OCI-LY7 (cell line): Measurements from ENCODE around the gene SEMA3F. TPM values are rescaled to one million over a fixed set of nuclear protein-coding genes. Genes with fewer than 3 reads are reported as not detected.

ENCODE experiments used
- BruUV-seq: library from RNA; stranded (reverse); fragments of 400-500 nt; replicated peaks from 2 replicates; lab custom pipeline; 2021; lab: Mats Ljungman, UMichigan
- CTCF ChIA-PET: fragments of 300-600 bp; sonication (Branson Sonifier 250); formaldehyde crosslinking; loops from one replicate; lab custom pipeline; 2022; ENCODE audit warnings: antibody characterized with exemption; ENCODE audit not compliant: unreplicated experiment; lab: Charles Lee
- POLR2A ChIA-PET: fragments of 300-600 bp; sonication (Branson Sonifier 250); formaldehyde crosslinking; loops from one replicate; lab custom pipeline; 2022; ENCODE audit warnings: antibody characterized with exemption; lab: Charles Lee
- DNase-seq: peaks from one replicate; pipeline ENCODE4 v3.0.0-alpha.2; 2015; ENCODE audit warnings: low spot score
- H2AFZ ChIP-seq: fragments of 200-600 bp; sonication (generic), shearing (Covaris generic); 2 replicates; pipeline ENCODE4 v1.6.1; 2014; ENCODE audit warnings: mild to moderate bottlenecking, antibody characterized with exemption, low read length, moderate library complexity
- H3K27ac ChIP-seq: fragments of 200-600 bp; sonication (generic); 2 replicates; pipeline ENCODE4 v1.5.1; 2014; ENCODE audit warnings: mixed run types, low read depth, mild to moderate bottlenecking, moderate library complexity, low read length, inconsistent platforms; ENCODE audit not compliant: poor library complexity, severe bottlenecking
- H3K36me3 ChIP-seq: fragments of 200-600 bp; sonication (generic); 2 replicates; pipeline ENCODE4 v1.6.1; 2014; ENCODE audit warnings: mild to moderate bottlenecking, antibody characterized with exemption, low read length, moderate library complexity, mixed read lengths; ENCODE audit not compliant: insufficient read depth
- H3K4me1 ChIP-seq: fragments of 200-600 bp; sonication (generic); 2 replicates; pipeline ENCODE4 v1.5.1; 2014; ENCODE audit warnings: mild to moderate bottlenecking, low read length; ENCODE audit not compliant: insufficient read depth, poor library complexity, severe bottlenecking
- H3K4me2 ChIP-seq: fragments of 200-600 bp; sonication (generic); 2 replicates; pipeline ENCODE4 v1.6.1; 2014; ENCODE audit warnings: mild to moderate bottlenecking, low read length
- H3K4me3 ChIP-seq: fragments of 200-600 bp; sonication (generic); 2 replicates; pipeline ENCODE4 v1.5.1; 2014; ENCODE audit warnings: mild to moderate bottlenecking, low read depth, low read length; ENCODE audit not compliant: poor library complexity, severe bottlenecking
- H3K79me2 ChIP-seq: fragments of 200-600 bp; sonication (generic); 2 replicates; pipeline ENCODE4 v1.6.1; 2016; ENCODE audit warnings: low read depth, mild to moderate bottlenecking, low read length, moderate library complexity, mixed read lengths; ENCODE audit not compliant: insufficient read depth
- H3K9me2 ChIP-seq: fragments of 200-600 bp; sonication (generic); 2 replicates; pipeline ENCODE4 v1.6.1; 2016; ENCODE audit warnings: mild to moderate bottlenecking, low read length, mixed read lengths; ENCODE audit not compliant: insufficient read depth
- H3K9me3 ChIP-seq: fragments of 200-600 bp; sonication (generic); 2 replicates; pipeline ENCODE4 v1.6.1; 2014; ENCODE audit warnings: mild to moderate bottlenecking, mixed run types, low read length, mixed read lengths
- H4K20me1 ChIP-seq: fragments of 200-600 bp; sonication (generic); 2 replicates; pipeline ENCODE4 v1.6.1; 2014; ENCODE audit warnings: mild to moderate bottlenecking, antibody characterized with exemption, low read length, moderate library complexity, mixed read lengths; ENCODE audit not compliant: insufficient read depth
- EZH2phosphoT487 ChIP-seq: fragments of 200-600 bp; sonication (generic); IDR thresholded peaks from 2 replicates; pipeline ENCODE4 v1.6.1; 2018; ENCODE audit warnings: low read depth, borderline replicate concordance, mild to moderate bottlenecking, mixed run types, antibody characterized with exemption, low read length, moderate library complexity, mixed read lengths
- intact Hi-C: fragments of 100-400 bp; cut with micrococcal nuclease; formaldehyde crosslinking; loops from one replicate; pipeline ENCODE4 v1.10.0; 2022; ENCODE audit not compliant: unreplicated experiment
- total RNA-seq, 2 experiments: library from RNA; depleted of rRNA in 1 of 2; stranded (reverse); fragments of >200 nt in 1 of 2; shearing (Covaris generic) in 1 of 2; gene quantifications; 2 replicates each; pipeline ENCODE4 v1.2.3, GENCODE V29; 2014 to 2022
- TF ChIP-seq, protein P1 (sequence below): fragments of 200-600 bp; sonication (generic); conservative IDR thresholded peaks from 2 replicates; pipeline ENCODE4 v1.5.1; 2014; ENCODE audit warnings: mild to moderate bottlenecking, antibody characterized with exemption, low read length, moderate library complexity, mixed read lengths

Gene SEMA3F
- total RNA-seq, 2 experiments from 2014 or later: 0.84 TPM; not detected in 1

DNA sequence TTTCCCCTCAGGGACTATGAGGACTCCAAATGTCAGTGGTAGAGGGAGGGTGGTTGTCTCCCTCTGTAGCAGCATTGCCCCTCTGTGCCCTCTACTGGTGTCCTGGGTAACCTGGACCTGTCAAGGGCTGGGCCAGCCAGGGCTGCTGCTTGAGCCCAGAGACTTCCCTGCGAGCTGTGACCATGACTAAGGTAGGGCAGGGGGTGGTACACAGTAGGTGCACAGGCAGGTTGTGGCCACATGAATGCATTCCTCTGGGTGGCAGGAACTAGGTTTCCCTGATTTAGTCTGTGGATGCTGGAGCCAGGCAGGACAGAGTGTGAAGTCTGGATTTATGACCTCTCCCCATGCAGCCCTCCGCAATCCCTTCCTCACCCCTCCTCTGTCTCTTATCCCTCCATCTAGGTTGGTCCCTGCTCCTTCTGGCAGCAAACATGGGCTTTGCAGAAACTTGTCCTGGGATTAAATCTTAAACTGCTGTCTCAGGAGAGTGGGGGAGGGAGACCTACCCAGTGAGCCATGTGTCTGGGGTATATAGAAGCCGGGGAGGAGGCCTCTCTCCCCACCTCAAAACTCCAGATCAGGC lies 8.7 kb upstream of the SEMA3F start:
- H3K4me1 ChIP-seq: no peaks in the 10 kb centered on the region
- TF ChIP-seq, protein P1, sequence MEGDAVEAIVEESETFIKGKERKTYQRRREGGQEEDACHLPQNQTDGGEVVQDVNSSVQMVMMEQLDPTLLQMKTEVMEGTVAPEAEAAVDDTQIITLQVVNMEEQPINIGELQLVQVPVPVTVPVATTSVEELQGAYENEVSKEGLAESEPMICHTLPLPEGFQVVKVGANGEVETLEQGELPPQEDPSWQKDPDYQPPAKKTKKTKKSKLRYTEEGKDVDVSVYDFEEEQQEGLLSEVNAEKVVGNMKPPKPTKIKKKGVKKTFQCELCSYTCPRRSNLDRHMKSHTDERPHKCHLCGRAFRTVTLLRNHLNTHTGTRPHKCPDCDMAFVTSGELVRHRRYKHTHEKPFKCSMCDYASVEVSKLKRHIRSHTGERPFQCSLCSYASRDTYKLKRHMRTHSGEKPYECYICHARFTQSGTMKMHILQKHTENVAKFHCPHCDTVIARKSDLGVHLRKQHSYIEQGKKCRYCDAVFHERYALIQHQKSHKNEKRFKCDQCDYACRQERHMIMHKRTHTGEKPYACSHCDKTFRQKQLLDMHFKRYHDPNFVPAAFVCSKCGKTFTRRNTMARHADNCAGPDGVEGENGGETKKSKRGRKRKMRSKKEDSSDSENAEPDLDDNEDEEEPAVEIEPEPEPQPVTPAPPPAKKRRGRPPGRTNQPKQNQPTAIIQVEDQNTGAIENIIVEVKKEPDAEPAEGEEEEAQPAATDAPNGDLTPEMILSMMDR: 0 out of 2 replicates have a peak, but pooled peaks have one; percentile 16
- no peak for TF ChIP-seq EZH2phosphoT487
- ChIA-PET POLR2A (no interaction called here), CTCF (no interaction called here)
- no peaks in the 10 kb centered on the region for H3K9me3 ChIP-seq
- H3K27ac ChIP-seq: no peak overlapping the region
- no peaks in the 10 kb centered on the region for H3K36me3 ChIP-seq
- H3K9me2 ChIP-seq: no peaks in the 10 kb centered on the region
- DNase-seq: no peak
- no peak overlapping the region for H3K4me2 ChIP-seq
- intact Hi-C loops: no loop called here
- no peak overlapping the region for H3K4me3 ChIP-seq
- BruUV-seq: no TSS peak
- no peak overlapping the region for H2AFZ ChIP-seq
- no peaks in the 10 kb centered on the region for H4K20me1 ChIP-seq
- H3K79me2 ChIP-seq: no peaks in the 10 kb centered on the region

DNA sequence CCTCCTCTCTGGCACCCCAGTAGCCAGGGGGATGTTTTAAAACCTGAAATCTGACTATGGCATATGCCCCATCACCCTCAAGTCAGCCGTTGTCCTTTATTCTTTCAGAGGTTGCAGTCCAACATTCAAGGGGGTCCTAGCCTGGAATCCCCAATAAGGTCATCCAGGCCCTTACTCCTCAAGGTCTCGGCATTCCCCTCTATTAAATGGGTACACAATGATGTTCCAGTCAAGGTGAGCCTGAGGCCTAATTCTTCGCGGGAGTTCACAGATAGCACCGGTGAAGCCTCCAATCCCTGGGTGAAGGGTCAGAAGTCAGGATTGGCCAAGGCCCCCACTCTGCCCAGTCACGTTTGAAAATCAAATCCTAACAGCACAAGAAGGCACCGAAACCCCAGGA lies 8.1 kb upstream of the SEMA3F start:
- no peak overlapping the region for H3K4me3 ChIP-seq
- H3K36me3 ChIP-seq: no peaks in the 10 kb centered on the region
- H3K9me3 ChIP-seq: no peaks in the 10 kb centered on the region
- no peaks in the 10 kb centered on the region for H3K4me1 ChIP-seq
- no peak for TF ChIP-seq EZH2phosphoT487
- TF ChIP-seq, protein P1: no peak
- intact Hi-C loops: no loop called here
- no peaks in the 10 kb centered on the region for H3K9me2 ChIP-seq
- no peak for DNase-seq
- ChIA-PET CTCF (no interaction called here), POLR2A (no interaction called here)
- no TSS peak for BruUV-seq
- no peaks in the 10 kb centered on the region for H4K20me1 ChIP-seq
- H3K79me2 ChIP-seq: no peaks in the 10 kb centered on the region
- H3K27ac ChIP-seq: no peak overlapping the region
- no peak overlapping the region for H2AFZ ChIP-seq
- H3K4me2 ChIP-seq: no peak overlapping the region

DNA sequence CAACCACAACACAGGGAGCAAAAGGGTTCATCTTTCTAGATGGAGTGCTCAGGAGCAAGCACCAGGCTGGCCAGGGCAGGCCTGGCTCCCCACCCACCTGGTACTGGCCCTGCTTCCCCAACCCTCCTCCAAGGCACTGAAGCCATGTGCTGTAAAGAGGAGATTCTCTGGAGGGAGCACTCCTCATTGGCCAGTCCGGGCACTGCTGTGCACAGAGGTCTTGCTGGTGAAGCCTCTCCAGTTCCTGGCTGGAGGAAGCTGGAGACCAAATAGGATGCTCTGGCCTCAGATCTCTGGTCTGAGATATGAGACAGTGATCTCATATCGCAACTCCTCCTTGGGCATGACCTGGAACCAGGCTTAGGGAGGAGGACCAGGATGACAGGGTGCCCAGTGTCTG lies 7.7 kb upstream of the SEMA3F start:
- Histone ChIP-seq H2AFZ (no peak overlapping the region), H4K20me1 (no peaks in the 10 kb centered on the region), H3K4me1 (no peaks in the 10 kb centered on the region), H3K27ac (no peak overlapping the region), H3K79me2 (no peaks in the 10 kb centered on the region), H3K9me3 (no peaks in the 10 kb centered on the region), H3K4me2 (no peak overlapping the region), H3K36me3 (no peaks in the 10 kb centered on the region), H3K4me3 (no peak overlapping the region), H3K9me2 (no peaks in the 10 kb centered on the region)
- no peak for DNase-seq
- ChIA-PET POLR2A (no interaction called here), CTCF (no interaction called here)
- TF ChIP-seq, protein P1: no peak
- TF ChIP-seq EZH2phosphoT487: no peak
- intact Hi-C loops: no loop called here
- no TSS peak for BruUV-seq
